ENCODE measurements around the gene IL5. TPM values are rescaled to one million over a fixed set of nuclear protein-coding genes. Genes with fewer than 3 reads are reported as not detected.
"Not testable (repeated sequence)": the region's sequence is repeated elsewhere in the genome, so short reads cannot be mapped to it uniquely, and the experiment has no call there.

The IL5 gene
- not detected in 2 replicates for total RNA-seq

DNA sequence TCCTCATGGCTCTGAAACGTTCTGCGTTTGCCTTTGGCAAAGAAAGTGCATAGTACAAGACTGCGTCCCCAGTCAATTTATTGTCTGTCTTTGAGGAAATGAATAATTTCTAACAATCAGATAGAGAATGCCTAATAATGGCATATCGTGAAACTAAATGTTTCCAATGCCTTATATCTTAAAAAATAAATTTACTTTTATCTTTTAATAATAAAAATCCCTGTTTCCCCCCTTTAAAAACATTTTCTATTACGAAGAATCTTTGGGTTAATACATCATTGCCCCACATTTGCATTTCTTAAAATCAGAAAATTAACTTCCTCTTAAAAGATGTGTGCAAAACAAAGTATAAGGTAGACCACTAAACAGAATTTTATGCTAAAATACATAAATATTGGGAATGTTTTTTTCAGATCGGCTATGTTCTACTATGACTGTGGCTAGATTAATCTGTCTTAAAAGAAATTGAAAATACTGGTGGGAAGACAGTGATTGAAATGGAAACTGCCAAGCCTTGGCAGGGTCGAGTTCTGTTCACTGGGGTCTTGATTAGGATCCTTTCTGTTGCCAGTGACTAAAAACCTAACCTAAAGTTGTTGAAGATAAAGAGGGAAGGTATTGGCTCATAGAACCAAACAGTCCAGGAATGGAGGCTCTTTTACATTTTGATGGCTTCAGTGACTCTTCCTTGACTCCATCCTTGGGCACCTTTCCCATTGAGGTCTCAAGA is at the start of gene IL5:
IL5 (minus strand) TSS at position 51 of the 730 bp plus-strand sequence; CDS start at position 7, 44 bp downstream.
- Histone ChIP-seq H3K4me3 (ENCODE audit: low read depth, low read length) (no peak within 1 kb of the TSS), H3K27me3 (ENCODE audit: control insufficient read depth, insufficient read depth, low read length) (no peaks in the 10 kb centered on the region), H3K36me3 (ENCODE audit: control insufficient read depth, insufficient read depth, low read length) (no peaks in the 10 kb centered on the region)
- FAIRE-seq (no peak), DNase-seq (ENCODE audit: low read depth) (no peak)
- TF ChIP-seq, protein P1, sequence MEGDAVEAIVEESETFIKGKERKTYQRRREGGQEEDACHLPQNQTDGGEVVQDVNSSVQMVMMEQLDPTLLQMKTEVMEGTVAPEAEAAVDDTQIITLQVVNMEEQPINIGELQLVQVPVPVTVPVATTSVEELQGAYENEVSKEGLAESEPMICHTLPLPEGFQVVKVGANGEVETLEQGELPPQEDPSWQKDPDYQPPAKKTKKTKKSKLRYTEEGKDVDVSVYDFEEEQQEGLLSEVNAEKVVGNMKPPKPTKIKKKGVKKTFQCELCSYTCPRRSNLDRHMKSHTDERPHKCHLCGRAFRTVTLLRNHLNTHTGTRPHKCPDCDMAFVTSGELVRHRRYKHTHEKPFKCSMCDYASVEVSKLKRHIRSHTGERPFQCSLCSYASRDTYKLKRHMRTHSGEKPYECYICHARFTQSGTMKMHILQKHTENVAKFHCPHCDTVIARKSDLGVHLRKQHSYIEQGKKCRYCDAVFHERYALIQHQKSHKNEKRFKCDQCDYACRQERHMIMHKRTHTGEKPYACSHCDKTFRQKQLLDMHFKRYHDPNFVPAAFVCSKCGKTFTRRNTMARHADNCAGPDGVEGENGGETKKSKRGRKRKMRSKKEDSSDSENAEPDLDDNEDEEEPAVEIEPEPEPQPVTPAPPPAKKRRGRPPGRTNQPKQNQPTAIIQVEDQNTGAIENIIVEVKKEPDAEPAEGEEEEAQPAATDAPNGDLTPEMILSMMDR (IDR thresholded peaks at IDR 0.05; ENCODE audit: insufficient read depth, low read length, severe bottlenecking) = no peak

DNA sequence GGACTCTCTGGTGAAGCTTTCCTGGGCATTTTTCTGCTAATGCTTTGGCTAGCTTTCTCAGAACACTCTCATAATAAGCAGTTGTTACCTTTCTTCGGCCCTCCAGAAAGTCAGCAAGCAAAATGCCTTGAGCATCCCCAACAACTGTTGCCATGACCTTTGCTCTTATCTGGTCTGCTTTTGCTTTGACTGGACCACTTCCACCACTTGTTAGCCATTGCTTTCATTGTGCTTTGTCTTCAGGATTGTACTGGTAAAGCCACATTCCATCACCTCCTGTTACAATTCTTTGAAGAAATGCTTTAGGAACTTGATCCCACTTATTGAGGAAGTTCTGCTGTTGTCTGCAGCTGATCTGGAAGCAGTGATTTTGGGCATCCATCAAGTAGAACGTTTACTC is 49.2 kb upstream of the IL5 start:
- DNase-seq (ENCODE audit: low read depth) = no peak
- no peak overlapping the region for H3K4me3 ChIP-seq (ENCODE audit: low read depth, low read length)
- TF ChIP-seq, protein P1 (IDR thresholded peaks at IDR 0.05; ENCODE audit: insufficient read depth, low read length, severe bottlenecking) = no peak
- peaks cover 10% of the 10 kb centered on the region for H3K36me3 ChIP-seq (ENCODE audit: control insufficient read depth, insufficient read depth, low read length)
- H3K27me3 ChIP-seq (ENCODE audit: control insufficient read depth, insufficient read depth, low read length) = no peaks in the 10 kb centered on the region
- no peak for FAIRE-seq

DNA sequence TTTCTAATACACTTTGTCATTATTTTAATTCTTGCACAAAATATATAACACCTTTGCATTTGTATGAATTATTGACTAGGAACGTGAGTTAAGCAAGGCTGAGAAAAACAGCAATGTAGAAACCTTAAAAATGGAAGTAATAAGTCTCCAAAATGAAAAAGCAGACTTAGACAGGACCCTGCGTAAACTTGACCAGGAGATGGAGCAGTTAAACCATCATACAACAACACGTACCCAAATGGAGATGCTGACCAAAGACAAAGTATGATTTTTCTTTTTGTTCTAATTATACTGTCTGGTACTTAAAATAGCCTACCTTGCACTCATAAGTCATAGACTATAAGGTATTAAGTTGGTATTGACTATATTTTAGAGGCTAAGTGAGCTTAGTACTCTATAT is 47.8 kb upstream of the IL5 start:
- no peak for FAIRE-seq
- H3K4me3 ChIP-seq (ENCODE audit: low read depth, low read length) = no peak overlapping the region
- DNase-seq (ENCODE audit: low read depth) = no peak
- H3K36me3 ChIP-seq (ENCODE audit: control insufficient read depth, insufficient read depth, low read length) = peaks cover 3% of the 10 kb centered on the region
- TF ChIP-seq, protein P1 (IDR thresholded peaks at IDR 0.05; ENCODE audit: insufficient read depth, low read length, severe bottlenecking) = no peak
- H3K27me3 ChIP-seq (ENCODE audit: control insufficient read depth, insufficient read depth, low read length) = no peaks in the 10 kb centered on the region

DNA sequence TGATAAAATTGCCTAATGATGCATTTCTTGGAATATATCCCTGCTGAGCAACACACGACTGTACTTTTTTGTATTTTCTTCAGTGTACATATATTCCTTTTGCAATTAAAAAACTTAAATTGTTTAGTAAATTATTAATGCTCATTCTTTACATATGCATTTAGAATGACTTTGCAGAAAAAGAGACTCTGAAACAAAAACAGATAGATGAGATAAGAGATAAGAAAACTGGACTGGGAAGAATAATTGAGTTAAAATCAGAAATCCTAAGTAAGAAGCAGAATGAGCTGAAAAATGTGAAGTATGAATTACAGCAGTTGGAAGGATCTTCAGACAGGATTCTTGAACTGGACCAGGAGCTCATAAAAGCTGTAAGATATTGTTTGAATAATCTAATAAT is 46.1 kb upstream of the IL5 start:
- TF ChIP-seq, protein P1 (IDR thresholded peaks at IDR 0.05; ENCODE audit: insufficient read depth, low read length, severe bottlenecking) = no peak
- FAIRE-seq = no peak
- DNase-seq (ENCODE audit: low read depth) = no peak
- Histone ChIP-seq H3K36me3 (ENCODE audit: control insufficient read depth, insufficient read depth, low read length) (peaks cover 1% of the 10 kb centered on the region), H3K27me3 (ENCODE audit: control insufficient read depth, insufficient read depth, low read length) (no peaks in the 10 kb centered on the region), H3K4me3 (ENCODE audit: low read depth, low read length) (no peak overlapping the region)

DNA sequence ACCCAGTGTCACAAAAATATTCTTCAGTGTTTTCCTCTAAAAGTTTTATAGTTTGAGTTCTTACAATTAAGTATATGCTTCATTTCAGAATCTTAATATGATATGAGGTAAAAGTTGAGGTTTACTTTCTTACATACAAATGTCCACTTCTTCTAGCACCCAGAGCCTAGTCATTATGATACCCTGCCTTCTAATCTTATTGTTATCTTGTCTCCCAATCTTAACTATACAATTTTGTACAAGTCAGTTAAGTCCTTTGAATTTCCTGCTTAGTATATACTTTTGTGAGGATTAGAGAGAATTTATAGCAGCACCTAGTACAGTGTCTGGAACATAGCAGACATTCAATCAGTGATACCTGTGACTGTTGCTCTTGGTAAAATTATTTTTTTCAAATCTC is 42.7 kb upstream of the IL5 start:
- H3K27me3 ChIP-seq (ENCODE audit: control insufficient read depth, insufficient read depth, low read length) = no peaks in the 10 kb centered on the region
- no peak for DNase-seq (ENCODE audit: low read depth)
- TF ChIP-seq, protein P1 (IDR thresholded peaks at IDR 0.05; ENCODE audit: insufficient read depth, low read length, severe bottlenecking) = no peak
- no peak for FAIRE-seq
- peaks cover 1% of the 10 kb centered on the region for H3K36me3 ChIP-seq (ENCODE audit: control insufficient read depth, insufficient read depth, low read length)
- no peak overlapping the region for H3K4me3 ChIP-seq (ENCODE audit: low read depth, low read length)

DNA sequence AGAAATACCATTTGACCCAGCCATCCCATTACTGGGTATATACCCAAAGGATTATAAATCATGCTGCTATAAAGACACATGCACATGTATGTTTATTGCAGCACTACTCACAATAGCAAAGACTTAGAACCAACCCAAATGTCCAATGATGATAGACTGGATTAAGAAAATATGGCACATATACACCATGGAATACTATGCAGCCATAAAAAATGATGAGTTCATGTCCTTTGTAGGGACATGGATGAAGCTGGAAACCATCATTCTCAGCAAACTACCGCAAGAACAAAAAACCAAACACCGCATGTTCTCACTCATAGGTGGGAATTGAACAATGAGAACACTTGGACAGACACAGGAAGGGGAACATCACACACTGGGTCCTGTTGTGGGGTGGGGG is 41.2 kb upstream of the IL5 start:
- H3K27me3 ChIP-seq (ENCODE audit: control insufficient read depth, insufficient read depth, low read length); H3K36me3 ChIP-seq (ENCODE audit: control insufficient read depth, insufficient read depth, low read length); DNase-seq (ENCODE audit: low read depth); FAIRE-seq; H3K4me3 ChIP-seq (ENCODE audit: low read depth, low read length): not testable (repeated sequence)
